ENCODE data around the gene EYA2. TPM values are rescaled to one million over a fixed set of nuclear protein-coding genes. Genes with fewer than 3 reads are reported as not detected.

Gene EYA2
- total RNA-seq, 3 donors from 2014 or later (not counting 1 experiment from before 2014, with no cell fraction given): 0.30 TPM; not detected in 2

- WGBS (ENCODE audit: insufficient coverage): 77% methylated on average over 13 of the region's 13 CpGs
- Mint-ChIP-seq H3K36me3 (no peaks in the 10 kb centered on the region), H3K27ac (no peak overlapping the region), H3K27me3 (ENCODE audit: low read depth in 2 of 2) (peaks cover 6 to 8% of the 10 kb centered on the region in 2 donors), H3K9me3 (no peaks in the 10 kb centered on the region), H3K4me3 (no peak overlapping the region), H3K4me1 (no peaks in the 10 kb centered on the region)
- Histone ChIP-seq H3K4me1 (ENCODE audit: control insufficient read depth, insufficient read depth, low read length) (no peaks in the 10 kb centered on the region), H3K9me3 (ENCODE audit: control insufficient read depth, insufficient read depth, low read length) (no peaks in the 10 kb centered on the region), H3K27me3 (ENCODE audit: control insufficient read depth, insufficient read depth, low read length) (no peaks in the 10 kb centered on the region), H3K4me3 (ENCODE audit: low read length) (no peak overlapping the region), H3K27ac (ENCODE audit: low read length) (no peak overlapping the region), H3K36me3 (ENCODE audit: control insufficient read depth, insufficient read depth, low read length) (no peaks in the 10 kb centered on the region)
- TF ChIP-seq CTCF (IDR thresholded peaks at IDR 0.05): no peak
- intact Hi-C loops (cut with micrococcal nuclease): no loop called here
- ATAC-seq: no peak
- no peak for DNase-seq
Measured at GRCh38 chr20:47055699-47056369, 161.2 kb downstream of the EYA2 start.

GRCh38 chr20:47057661-47058060 lies 163.0 kb downstream of the EYA2 start:
- no peaks in the 10 kb centered on the region for H3K4me1 ChIP-seq (ENCODE audit: control insufficient read depth, insufficient read depth, low read length)
- DNase-seq: no peak
- Mint-ChIP-seq H3K36me3 (no peaks in the 10 kb centered on the region), H3K27me3 (ENCODE audit: low read depth in 2 of 2) (peaks cover 6 to 8% of the 10 kb centered on the region in 2 donors), H3K4me3 (no peak overlapping the region), H3K9me3 (no peaks in the 10 kb centered on the region), H3K27ac (no peak overlapping the region), H3K4me1 (no peaks in the 10 kb centered on the region)
- H3K27ac ChIP-seq (ENCODE audit: low read length): no peak overlapping the region
- intact Hi-C loops (cut with micrococcal nuclease): no loop called here
- H3K36me3 ChIP-seq (ENCODE audit: control insufficient read depth, insufficient read depth, low read length): no peaks in the 10 kb centered on the region
- no peak for ATAC-seq
- TF ChIP-seq CTCF (IDR thresholded peaks at IDR 0.05): no peak
- no peak overlapping the region for H3K4me3 ChIP-seq (ENCODE audit: low read length)
- H3K27me3 ChIP-seq (ENCODE audit: control insufficient read depth, insufficient read depth, low read length): no peaks in the 10 kb centered on the region
- 85% methylated on average over 3 of the region's 3 CpGs for WGBS (ENCODE audit: insufficient coverage)
- no peaks in the 10 kb centered on the region for H3K9me3 ChIP-seq (ENCODE audit: control insufficient read depth, insufficient read depth, low read length)

- intact Hi-C loops (cut with micrococcal nuclease): no loop called here
- H3K4me1 Mint-ChIP-seq: no peaks in the 10 kb centered on the region
- WGBS (ENCODE audit: insufficient coverage): 90% methylated on average over 4 of the region's 4 CpGs
Measured at GRCh38 chr20:47058236-47058635, 163.6 kb downstream of the EYA2 start.

More at GRCh38 chr20:47058236-47058635, 163.6 kb downstream of the EYA2 start:
- no peak for TF ChIP-seq CTCF (IDR thresholded peaks at IDR 0.05)
- Histone ChIP-seq H3K9me3 (ENCODE audit: control insufficient read depth, insufficient read depth, low read length) (no peaks in the 10 kb centered on the region), H3K27me3 (ENCODE audit: control insufficient read depth, insufficient read depth, low read length) (no peaks in the 10 kb centered on the region), H3K4me3 (ENCODE audit: low read length) (no peak overlapping the region), H3K4me1 (ENCODE audit: control insufficient read depth, insufficient read depth, low read length) (no peaks in the 10 kb centered on the region), H3K36me3 (ENCODE audit: control insufficient read depth, insufficient read depth, low read length) (no peaks in the 10 kb centered on the region), H3K27ac (ENCODE audit: low read length) (no peak overlapping the region)
- Mint-ChIP-seq H3K9me3 (no peaks in the 10 kb centered on the region), H3K4me3 (no peak overlapping the region), H3K27me3 (ENCODE audit: low read depth in 2 of 2) (peaks cover 6 to 8% of the 10 kb centered on the region in 2 donors), H3K27ac (no peak overlapping the region), H3K36me3 (no peaks in the 10 kb centered on the region)
- ATAC-seq (no peak), DNase-seq (no peak)

All from natural killer cell (primary cell).